GM18861 (cell line): ENCODE measurements around the gene STAG1.
"Not testable (repeated sequence)": the region's sequence is repeated elsewhere in the genome, so short reads cannot be mapped to it uniquely, and the experiment has no call there.

Experiments used
- ATAC-seq: cut with Tn5 transposase; IDR thresholded peaks from one replicate; pipeline ENCODE4 v1.9.1; 2021; ENCODE audit not compliant: unreplicated experiment

Gene STAG1

DNA sequence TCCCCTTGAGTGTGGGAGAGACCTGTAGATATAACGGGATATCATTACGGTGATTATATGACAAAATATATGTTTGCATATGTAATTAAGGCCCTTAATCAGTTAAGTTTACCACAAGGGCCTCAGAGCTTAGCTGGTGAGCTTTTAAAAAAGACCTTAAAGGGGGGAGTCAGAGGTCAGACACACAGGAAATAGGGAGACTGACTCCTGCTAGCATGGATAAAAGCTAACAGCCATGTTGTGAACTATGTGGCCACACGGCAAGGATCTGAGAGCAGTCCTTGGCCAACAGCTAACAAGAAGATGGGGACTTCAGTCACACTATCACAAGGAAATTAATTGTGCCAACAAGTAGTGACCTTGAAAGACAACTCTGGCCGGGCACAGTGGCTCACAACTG, 3.1 kb downstream of the STAG1 start:
- ATAC-seq: no peak

- no peak for ATAC-seq
These were observed 6.3 kb downstream of the STAG1 start for GRCh38 chr3:136745916-136746315.

- no peak for ATAC-seq
These were observed 11.1 kb downstream of the STAG1 start for GRCh38 chr3:136741063-136741462.

DNA sequence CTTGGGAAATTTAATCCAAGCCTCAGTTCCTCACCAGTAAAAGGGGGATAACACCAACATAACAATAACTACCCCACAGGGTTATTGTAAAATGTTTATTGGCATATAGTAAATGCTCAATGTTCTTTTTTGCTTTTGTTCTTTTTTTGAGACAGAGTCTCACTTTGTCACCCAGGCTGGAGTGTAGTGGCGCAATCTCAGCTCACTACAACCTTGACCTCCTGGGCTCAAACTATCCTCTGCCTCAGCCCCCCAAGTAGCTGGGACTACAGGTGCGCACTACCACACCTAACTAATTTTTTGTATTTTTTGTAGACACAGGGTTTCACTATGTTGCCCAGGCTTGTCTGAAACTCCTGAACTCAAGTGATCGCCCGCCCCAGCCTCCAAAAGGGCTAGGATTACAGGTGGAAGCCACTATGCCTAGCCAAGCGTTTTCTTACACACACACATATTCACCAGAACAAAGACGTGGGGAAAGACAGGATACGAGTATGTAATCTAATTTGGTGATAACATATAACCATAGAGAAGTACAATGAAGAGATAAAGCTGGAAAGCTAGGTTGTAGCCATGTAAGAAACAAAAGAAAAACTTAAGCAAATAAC, 11.7 kb downstream of the STAG1 start:
- no peak for ATAC-seq

DNA sequence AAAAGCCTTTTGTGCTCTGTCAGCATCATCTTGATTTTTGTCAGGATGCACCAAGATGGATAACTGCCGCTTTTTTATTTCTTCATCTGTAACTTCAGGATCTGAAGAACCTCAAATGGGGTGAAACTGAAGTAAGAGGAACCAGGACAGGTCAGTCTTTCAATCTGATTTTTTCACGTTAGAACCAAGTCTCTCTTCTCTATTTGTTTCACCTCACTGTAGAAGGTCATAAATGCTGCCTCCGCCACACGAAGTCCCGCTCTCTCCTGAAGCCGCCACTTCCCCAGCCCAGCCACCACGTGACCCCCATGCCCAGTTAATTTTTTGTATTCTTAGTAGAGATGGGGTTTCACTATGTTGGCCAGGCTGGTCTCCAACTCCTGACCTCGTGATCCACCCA, 15.2 kb downstream of the STAG1 start:
- not testable (repeated sequence) for ATAC-seq

- no peak for ATAC-seq
These were observed 17.1 kb downstream of the STAG1 start for GRCh38 chr3:136735103-136735502.

DNA sequence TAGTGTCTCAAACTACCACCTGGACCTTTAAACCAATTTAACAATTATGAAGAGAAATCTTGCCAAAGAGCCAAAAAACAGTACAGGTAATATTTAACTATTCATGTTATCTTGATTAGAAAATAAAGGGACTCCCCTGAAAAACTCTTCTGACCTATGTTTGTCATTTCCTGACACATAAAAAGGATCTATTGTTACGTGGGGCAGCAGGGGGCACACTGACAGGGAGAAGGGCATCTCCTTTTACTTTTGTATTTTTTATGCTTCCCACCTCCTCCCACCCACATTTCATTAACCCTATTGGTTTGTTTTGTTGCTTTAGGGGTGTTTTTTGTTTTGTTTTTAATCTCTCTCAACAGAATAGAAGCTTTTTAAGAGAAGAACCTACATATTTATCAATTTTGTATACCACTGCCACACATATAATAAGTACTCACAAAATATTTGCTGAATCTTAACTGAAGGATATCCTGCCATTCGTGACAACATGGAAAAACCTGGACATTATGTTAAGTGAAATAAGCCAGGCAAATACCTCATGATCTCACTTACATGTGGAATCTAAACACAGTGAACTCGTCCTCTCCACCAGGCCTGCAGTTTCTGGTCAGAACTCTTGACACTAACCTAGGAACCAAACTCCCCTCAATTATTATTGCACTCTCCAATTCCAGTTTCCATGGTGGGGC, 17.7 kb downstream of the STAG1 start:
- ATAC-seq: no peak

GRCh38 chr3:136733317-136733833, 18.8 kb downstream of the STAG1 start:
- ATAC-seq: no peak

DNA sequence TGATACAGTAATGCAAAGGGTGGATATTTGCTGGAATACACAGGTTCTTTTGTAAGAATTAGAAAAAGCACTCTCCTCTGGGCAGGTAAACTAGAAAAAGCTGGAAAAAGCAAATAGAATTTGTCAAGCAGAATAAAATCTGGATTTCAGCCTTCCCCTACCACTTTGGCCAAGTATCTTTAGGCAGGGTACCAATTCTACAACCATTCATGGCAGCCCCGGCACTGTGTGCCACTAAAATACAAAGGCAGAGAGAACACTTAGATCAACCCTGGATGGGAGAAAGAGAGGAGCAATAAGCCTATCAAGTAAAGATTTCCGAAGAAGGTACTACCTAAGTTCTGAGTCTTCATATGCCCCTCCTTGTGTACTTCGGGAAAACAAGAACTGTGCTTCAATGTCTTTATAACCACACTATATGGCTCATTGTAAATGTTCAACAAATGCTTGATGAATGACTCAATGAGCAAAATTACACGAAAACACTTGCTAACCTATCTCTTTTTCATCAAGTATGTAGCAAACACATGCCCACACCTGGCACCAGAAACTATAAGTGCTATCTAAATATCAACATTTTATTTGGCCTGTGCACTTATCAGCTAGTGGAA, 20.8 kb downstream of the STAG1 start:
- ATAC-seq: no peak

- no peak for ATAC-seq
These were observed 21.4 kb downstream of the STAG1 start for GRCh38 chr3:136730595-136731273.

GRCh38 chr3:136728918-136729317, 23.3 kb downstream of the STAG1 start:
- ATAC-seq: no peak

DNA sequence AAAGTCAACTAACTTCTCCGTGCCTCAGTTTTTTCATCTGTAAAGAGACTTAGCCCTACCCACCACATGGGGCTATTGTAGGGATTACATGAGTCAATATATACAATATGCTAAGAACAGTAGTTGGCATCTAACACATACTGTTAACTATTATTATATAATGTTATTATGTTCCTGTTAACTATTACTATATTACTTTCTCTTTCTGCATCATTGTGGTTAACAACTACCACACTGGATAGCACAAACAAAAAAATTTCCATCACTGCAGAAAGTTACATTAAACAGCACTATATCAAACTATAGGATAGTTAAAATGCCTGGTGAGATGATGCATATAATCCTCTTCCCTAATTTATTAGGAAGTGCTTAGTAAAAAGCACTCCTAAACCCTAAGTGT, 23.7 kb downstream of the STAG1 start:
- peak; percentile 93 for ATAC-seq

GRCh38 chr3:136725468-136725867, 26.7 kb downstream of the STAG1 start:
- no peak for ATAC-seq

DNA sequence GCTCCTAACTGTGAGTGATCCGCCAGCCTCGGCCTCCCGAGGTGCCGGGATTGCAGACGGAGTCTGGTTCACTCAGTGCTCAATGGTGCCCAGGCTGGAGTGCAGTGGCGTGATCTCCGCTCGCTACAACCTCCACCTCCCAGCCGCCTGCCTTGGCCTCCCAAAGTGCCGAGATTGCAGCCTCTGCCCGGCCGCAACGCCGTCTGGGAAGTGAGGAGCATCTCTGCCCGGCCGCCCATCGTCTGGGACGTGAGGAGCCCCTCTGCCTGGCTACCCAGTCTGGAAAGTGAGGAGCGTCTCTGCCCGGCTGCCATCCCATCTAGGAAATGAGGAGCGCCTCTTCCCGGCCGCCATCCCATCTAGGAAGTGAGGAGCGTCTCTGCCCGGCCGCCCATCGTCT, 29.3 kb downstream of the STAG1 start:
- ATAC-seq: not testable (repeated sequence)

GRCh38 chr3:136722399-136722798, 29.8 kb downstream of the STAG1 start:
- not testable (repeated sequence) for ATAC-seq

DNA sequence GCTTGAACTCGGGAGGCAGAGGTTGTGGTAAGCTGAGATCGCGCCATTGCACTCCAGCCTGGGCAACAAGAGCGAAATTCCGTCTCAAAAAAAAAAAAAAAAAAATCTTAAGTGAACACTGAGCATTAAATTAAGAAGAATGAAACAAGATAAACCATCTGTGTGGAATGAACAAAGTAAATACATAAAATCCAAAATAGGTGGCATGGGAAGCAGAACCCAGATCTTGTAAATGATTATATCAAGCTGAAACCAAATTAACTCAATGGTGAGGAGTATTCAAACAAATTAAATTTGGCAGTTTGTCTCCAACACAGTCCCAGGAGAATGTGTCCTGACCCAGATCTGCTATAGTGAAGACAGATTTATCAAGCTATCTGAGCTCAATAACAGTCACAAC, 32.1 kb downstream of the STAG1 start:
- ATAC-seq: no peak

GRCh38 chr3:136716629-136717028, 35.5 kb downstream of the STAG1 start:
- no peak for ATAC-seq

DNA sequence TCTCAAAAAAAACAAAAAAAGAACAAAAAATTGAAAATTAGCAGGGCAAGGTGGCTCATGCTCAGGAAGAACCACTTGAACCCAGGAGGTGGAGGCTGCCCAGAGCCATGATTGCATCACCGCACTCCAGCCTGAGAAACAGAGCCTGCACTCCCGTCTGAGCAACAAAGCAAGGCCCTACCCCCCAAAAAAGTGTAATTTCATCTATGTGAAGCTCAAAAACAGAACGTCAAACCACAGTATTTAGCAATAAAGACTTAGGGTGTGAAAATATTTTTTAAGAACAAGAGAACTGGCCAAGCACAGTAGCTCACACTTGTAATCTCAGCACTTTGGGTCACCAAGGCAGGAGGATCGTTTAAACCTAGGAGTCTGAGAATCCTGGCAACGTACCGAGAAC, 38.2 kb downstream of the STAG1 start:
- no peak for ATAC-seq

GRCh38 chr3:136712941-136713340, 39.2 kb downstream of the STAG1 start:
- no peak for ATAC-seq

DNA sequence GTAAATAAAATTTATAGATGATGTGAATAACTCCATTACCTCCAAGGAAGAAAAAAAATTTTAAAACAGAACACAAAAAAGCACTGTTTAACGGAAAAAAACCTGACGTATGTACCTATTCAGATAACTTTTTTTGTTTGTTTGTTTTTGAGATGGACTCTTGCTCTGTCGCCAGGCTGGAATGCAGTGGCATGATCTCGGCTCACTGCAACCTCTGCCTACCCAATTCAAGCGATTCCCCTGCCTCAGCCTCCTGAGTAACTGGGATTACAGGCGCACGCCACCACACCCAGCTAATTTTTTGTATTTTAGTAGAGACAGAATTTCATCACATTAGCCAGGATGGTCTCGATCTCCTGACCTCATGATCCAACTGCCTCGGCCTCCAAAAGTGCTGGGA, 40.3 kb downstream of the STAG1 start:
- not testable (repeated sequence) for ATAC-seq

DNA sequence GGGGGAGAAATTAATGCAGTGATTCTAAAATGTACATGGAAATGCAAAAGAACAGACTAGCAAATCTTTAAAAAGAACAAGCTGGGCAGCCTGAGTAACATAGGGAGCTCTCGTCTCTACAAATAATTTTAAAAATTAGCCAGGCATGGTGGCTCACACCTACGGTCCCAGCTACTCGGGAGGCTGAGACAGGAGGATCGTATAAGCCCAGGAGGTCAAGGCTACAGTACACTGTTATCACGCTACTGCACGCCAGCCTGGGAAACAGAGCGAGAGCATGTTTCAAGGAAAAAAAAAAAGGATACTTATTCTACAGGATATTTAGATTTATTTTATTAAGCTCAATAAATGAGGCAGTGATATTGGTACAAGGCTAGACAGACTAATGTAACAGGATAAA, 40.9 kb downstream of the STAG1 start:
- no peak for ATAC-seq

DNA sequence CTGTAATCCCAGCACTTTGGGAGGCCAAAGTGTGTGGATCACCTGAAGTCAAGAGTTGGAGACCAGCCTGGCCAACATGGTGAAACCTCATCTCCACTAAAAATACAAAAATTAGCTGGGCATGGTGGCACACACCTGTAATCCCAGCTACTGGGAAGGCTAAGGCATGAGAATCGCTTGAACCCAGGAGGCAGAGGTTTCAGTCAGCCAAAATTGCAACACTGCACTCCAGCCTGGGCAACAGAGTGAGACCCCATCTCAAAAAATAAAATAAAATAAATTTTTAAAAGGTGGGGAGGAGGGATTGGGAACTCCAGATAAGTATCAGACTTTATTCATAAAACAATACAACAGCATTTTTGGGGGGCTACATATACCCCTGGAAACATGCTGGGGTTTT, 42.4 kb downstream of the STAG1 start:
- not testable (repeated sequence) for ATAC-seq
